Liver (tissue), 9 donors: Measurements from ENCODE around the gene DNAJC6. TPM values are rescaled to one million over a fixed set of nuclear protein-coding genes. Genes with fewer than 3 reads are reported as not detected.

Experiments used
- DNase-seq: peaks from one replicate; pipeline ENCODE4 v3.0.0-alpha.2; 2017; ENCODE audit warnings: low spot score
- H3K27ac ChIP-seq, 2 donors: one replicate each; pipeline ENCODE4 v1.7.0; 2013; ENCODE audit warnings: inconsistent platforms in 2 of 2, low read length in 2 of 2, control low read depth in 1 of 2, low read depth in 1 of 2, mild to moderate bottlenecking in 1 of 2
- H3K27me3 ChIP-seq, 4 donors: one replicate each; pipeline versions ENCODE4 v1.6.1 to v1.7.0; 2013; ENCODE audit warnings: low read length in 3 of 4, inconsistent platforms in 1 of 4, mild to moderate bottlenecking in 1 of 4, moderate library complexity in 1 of 4; ENCODE audit not compliant: control insufficient read depth in 4 of 4, insufficient read depth in 4 of 4
- H3K36me3 ChIP-seq, 4 donors: one replicate each; pipeline versions ENCODE4 v1.6.1 to v1.7.0; 2013; ENCODE audit warnings: low read length in 3 of 4, mild to moderate bottlenecking in 3 of 4, low read depth in 1 of 4, moderate library complexity in 1 of 4; ENCODE audit not compliant: control insufficient read depth in 4 of 4, insufficient read depth in 3 of 4
- H3K4me1 ChIP-seq, 4 donors: one replicate each; pipeline versions ENCODE4 v1.6.1 to v1.7.0; 2013; ENCODE audit warnings: low read length in 3 of 4, mild to moderate bottlenecking in 3 of 4, moderate library complexity in 1 of 4; ENCODE audit not compliant: control insufficient read depth in 4 of 4, insufficient read depth in 4 of 4
- H3K4me3 ChIP-seq, 3 donors: one replicate each; pipeline versions ENCODE4 v1.6.1 to v1.7.0; 2013; ENCODE audit warnings: low read length in 3 of 3, control low read depth in 1 of 3, low read depth in 1 of 3, mild to moderate bottlenecking in 1 of 3
- H3K9ac ChIP-seq, 2 donors: one replicate each; pipeline ENCODE4 v1.7.0; 2013; ENCODE audit warnings: low read length in 2 of 2, mild to moderate bottlenecking in 2 of 2, moderate library complexity in 2 of 2, control low read depth in 1 of 2, low read depth in 1 of 2
- H3K9me3 ChIP-seq, 4 donors: one replicate each; pipeline versions ENCODE4 v1.6.1 to v1.7.0; 2013; ENCODE audit warnings: low read length in 3 of 4; ENCODE audit not compliant: control insufficient read depth in 4 of 4
- EGR1 ChIP-seq, 2 donors: IDR thresholded peaks; 2 replicates each; pipeline ENCODE4 v1.6.1; 2016 to 2018; ENCODE audit warnings: antibody characterized with exemption in 2 of 2, low read depth in 2 of 2
- FOXA1 ChIP-seq: IDR thresholded peaks from 2 replicates; pipeline ENCODE4 v1.6.1; 2016; ENCODE audit warnings: antibody characterized with exemption
- GABPA ChIP-seq, 2 donors: IDR thresholded peaks in 1 of 2; conservative IDR thresholded peaks in 1 of 2; 2 replicates each; pipeline ENCODE4 v1.6.1; 2016; ENCODE audit warnings: antibody characterized with exemption in 2 of 2, mild to moderate bottlenecking in 1 of 2, moderate library complexity in 1 of 2
- HNF4A ChIP-seq, 2 donors: conservative IDR thresholded peaks; 2 replicates each; pipeline ENCODE4 v1.6.1; 2016; ENCODE audit warnings: antibody characterized with exemption in 2 of 2, mild to moderate bottlenecking in 2 of 2
- HNF4G ChIP-seq: IDR thresholded peaks from 2 replicates; pipeline ENCODE4 v1.6.1; 2016; ENCODE audit warnings: antibody characterized with exemption
- JUND ChIP-seq, 2 donors: IDR thresholded peaks; 2 replicates each; pipeline ENCODE4 v1.6.1; 2016; ENCODE audit warnings: antibody characterized with exemption in 2 of 2
- NR2F2 ChIP-seq: IDR thresholded peaks from 2 replicates; pipeline ENCODE4 v1.6.1; 2016; ENCODE audit warnings: antibody characterized with exemption
- RAD21 ChIP-seq, 2 donors: IDR thresholded peaks; 2 replicates each; pipeline ENCODE4 v1.6.1; 2016; ENCODE audit warnings: antibody characterized with exemption in 2 of 2, mild to moderate bottlenecking in 2 of 2
- RXRA ChIP-seq, 2 donors: IDR thresholded peaks; 2 replicates each; pipeline ENCODE4 v1.6.1; 2017 to 2018; ENCODE audit warnings: antibody characterized with exemption in 2 of 2, mild to moderate bottlenecking in 1 of 2
- YY1 ChIP-seq: IDR thresholded peaks from 2 replicates; pipeline ENCODE4 v1.6.1; 2016; ENCODE audit warnings: antibody characterized with exemption, mild to moderate bottlenecking
- WGBS: extraction: QIAGEN DNeasy Blood & Tissue Kit; methylation state at CpG from one replicate; pipeline ENCODE4 v1.1.7; 2013; 5-methylcytosine and 5-hydroxymethylcytosine counted together
- polyA plus RNA-seq, 2 donors: library from polyadenylated mRNA; stranded (reverse) in 1 of 2; unstranded in 1 of 2; fragments of 200-250 nt in 1 of 2; fragments of >200 nt in 1 of 2; fragmentation: Nextera tagmentation in 1 of 2; extraction: Ambion mirVana in 1 of 2; gene quantifications; one replicate each; pipeline versions ENCODE4 v1.2.1 to v1.2.3, GENCODE V29; 2013 to 2015
- total RNA-seq, 2 donors: library from RNA; depleted of rRNA; stranded (reverse); fragments of >200 nt; gene quantifications; one replicate each; pipeline ENCODE4 v1.2.3, GENCODE V29; 2014
- TF ChIP-seq, protein P1 (sequence below): fragments of 150-350 bp; IDR thresholded peaks from 2 replicates; pipeline ENCODE4 v1.5.1; 2017; ENCODE audit warnings: improper control_type of control experiment, low read depth, low read length; ENCODE audit not compliant: missing input control
- TF ChIP-seq, protein P2 (sequence below): IDR thresholded peaks from 2 replicates; pipeline ENCODE4 v1.6.1; 2016; ENCODE audit warnings: antibody characterized with exemption
- TF ChIP-seq, protein P3 (sequence below): IDR thresholded peaks from 2 replicates; pipeline ENCODE4 v1.6.1; 2016; ENCODE audit warnings: antibody characterized with exemption, mild to moderate bottlenecking
- TF ChIP-seq, protein P4 (sequence below): IDR thresholded peaks from 2 replicates; pipeline ENCODE4 v1.6.1; 2016; ENCODE audit warnings: antibody characterized with exemption
- TF ChIP-seq, protein P5 (sequence below): IDR thresholded peaks from 2 replicates; pipeline ENCODE4 v1.6.1; 2016; ENCODE audit warnings: antibody characterized with exemption
- donor health status: healthy.
- donor health status: healthy.
- donor health status: healthy.
- donor health status: healthy.
- donor health status: healthy.

DNAJC6 gene
- total and polyA plus RNA-seq, 4 donors, result 0.15 to 35.0 (median 0.30) TPM

DNA sequence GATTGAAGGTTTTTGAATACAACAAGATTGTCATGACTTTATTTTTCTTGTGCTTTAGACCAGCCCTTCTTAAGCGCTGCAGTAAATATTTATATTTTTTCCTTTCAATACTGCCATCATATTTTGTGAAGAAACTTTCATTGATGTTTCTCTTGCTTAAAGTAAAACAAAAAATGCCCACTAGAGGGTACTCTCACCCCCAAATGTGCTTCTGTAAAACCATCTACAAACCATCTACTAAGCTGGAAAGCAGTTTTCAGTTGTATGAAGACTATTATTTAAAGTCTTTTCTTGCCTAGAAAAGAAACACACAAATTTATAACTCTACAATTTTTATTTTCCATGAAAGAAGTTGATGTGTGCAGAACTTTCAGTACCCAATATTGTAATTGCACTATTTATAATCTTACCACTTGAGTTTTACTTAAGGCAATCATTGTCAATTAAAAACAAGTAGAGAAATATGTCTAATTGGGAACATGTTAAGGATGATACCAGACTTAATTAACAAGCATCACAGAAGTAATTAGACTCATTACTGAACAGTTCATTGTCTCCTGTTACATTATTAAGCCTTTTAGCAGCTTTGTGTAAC lies 121.9 kb downstream of the DNAJC6 start:
- no peaks in the 10 kb centered on the region for H3K27me3 ChIP-seq
- no peak overlapping the region for H3K4me3 ChIP-seq
- peaks cover 1 to 26% (median 17%) of the 10 kb centered on the region in 4 donors for H3K36me3 ChIP-seq
- H3K9ac ChIP-seq, result no peak overlapping the region
- DNase-seq, result no peak
- TF ChIP-seq, protein P1, sequence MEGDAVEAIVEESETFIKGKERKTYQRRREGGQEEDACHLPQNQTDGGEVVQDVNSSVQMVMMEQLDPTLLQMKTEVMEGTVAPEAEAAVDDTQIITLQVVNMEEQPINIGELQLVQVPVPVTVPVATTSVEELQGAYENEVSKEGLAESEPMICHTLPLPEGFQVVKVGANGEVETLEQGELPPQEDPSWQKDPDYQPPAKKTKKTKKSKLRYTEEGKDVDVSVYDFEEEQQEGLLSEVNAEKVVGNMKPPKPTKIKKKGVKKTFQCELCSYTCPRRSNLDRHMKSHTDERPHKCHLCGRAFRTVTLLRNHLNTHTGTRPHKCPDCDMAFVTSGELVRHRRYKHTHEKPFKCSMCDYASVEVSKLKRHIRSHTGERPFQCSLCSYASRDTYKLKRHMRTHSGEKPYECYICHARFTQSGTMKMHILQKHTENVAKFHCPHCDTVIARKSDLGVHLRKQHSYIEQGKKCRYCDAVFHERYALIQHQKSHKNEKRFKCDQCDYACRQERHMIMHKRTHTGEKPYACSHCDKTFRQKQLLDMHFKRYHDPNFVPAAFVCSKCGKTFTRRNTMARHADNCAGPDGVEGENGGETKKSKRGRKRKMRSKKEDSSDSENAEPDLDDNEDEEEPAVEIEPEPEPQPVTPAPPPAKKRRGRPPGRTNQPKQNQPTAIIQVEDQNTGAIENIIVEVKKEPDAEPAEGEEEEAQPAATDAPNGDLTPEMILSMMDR, result peak; percentile 61
- TF ChIP-seq GABPA (IDR thresholded peaks at IDR 0.05 in 1 of 2, conservative IDR thresholded peaks at IDR 0.05 in 1 of 2) (no peak), RAD21 (IDR thresholded peaks at IDR 0.05) (peak; percentile 88 to 92)
- TF ChIP-seq, protein P2, sequence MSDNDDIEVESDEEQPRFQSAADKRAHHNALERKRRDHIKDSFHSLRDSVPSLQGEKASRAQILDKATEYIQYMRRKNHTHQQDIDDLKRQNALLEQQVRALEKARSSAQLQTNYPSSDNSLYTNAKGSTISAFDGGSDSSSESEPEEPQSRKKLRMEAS, result no peak
- no peak overlapping the region for H3K27ac ChIP-seq
- H3K9me3 ChIP-seq, result no peaks in the 10 kb centered on the region
- 8% methylated on average over 1 of the region's 1 CpG for WGBS
- H3K4me1 ChIP-seq, result no peaks in the 10 kb centered on the region

DNA sequence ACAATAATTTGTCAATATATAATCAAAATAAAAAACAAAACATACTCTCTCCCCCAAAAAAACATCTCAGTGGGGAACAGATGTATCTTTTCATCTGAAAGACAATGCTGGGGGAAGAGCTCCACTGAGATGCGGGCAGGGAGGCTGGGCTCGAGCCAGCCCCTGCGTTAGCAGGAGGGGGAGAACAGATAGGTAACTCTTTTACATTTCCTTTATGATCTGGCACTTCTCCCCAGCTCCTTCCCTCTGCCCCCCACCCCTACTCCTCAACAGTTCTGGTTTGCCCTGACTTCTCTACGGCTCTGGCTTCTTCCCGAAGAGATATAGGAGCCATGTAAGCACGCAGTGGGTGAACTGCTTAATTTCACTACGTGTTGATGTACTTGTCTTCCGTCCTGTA lies 123.6 kb downstream of the DNAJC6 start:
- no peak overlapping the region for H3K27ac ChIP-seq
- no peak overlapping the region for H3K9ac ChIP-seq
- DNase-seq, result no peak
- H3K4me3 ChIP-seq, result no peak overlapping the region
- no peaks in the 10 kb centered on the region for H3K27me3 ChIP-seq
- no peaks in the 10 kb centered on the region for H3K4me1 ChIP-seq
- peaks cover 0 to 24% (median 12%) of the 10 kb centered on the region in 4 donors for H3K36me3 ChIP-seq
- WGBS, result 83% methylated on average over 8 of the region's 8 CpGs
- H3K9me3 ChIP-seq, result no peaks in the 10 kb centered on the region
- no peak for TF ChIP-seq HNF4G
- no peak for TF ChIP-seq HNF4A (conservative IDR thresholded peaks at IDR 0.05)
- TF ChIP-seq FOXA1, result no peak
- TF ChIP-seq, protein P3, sequence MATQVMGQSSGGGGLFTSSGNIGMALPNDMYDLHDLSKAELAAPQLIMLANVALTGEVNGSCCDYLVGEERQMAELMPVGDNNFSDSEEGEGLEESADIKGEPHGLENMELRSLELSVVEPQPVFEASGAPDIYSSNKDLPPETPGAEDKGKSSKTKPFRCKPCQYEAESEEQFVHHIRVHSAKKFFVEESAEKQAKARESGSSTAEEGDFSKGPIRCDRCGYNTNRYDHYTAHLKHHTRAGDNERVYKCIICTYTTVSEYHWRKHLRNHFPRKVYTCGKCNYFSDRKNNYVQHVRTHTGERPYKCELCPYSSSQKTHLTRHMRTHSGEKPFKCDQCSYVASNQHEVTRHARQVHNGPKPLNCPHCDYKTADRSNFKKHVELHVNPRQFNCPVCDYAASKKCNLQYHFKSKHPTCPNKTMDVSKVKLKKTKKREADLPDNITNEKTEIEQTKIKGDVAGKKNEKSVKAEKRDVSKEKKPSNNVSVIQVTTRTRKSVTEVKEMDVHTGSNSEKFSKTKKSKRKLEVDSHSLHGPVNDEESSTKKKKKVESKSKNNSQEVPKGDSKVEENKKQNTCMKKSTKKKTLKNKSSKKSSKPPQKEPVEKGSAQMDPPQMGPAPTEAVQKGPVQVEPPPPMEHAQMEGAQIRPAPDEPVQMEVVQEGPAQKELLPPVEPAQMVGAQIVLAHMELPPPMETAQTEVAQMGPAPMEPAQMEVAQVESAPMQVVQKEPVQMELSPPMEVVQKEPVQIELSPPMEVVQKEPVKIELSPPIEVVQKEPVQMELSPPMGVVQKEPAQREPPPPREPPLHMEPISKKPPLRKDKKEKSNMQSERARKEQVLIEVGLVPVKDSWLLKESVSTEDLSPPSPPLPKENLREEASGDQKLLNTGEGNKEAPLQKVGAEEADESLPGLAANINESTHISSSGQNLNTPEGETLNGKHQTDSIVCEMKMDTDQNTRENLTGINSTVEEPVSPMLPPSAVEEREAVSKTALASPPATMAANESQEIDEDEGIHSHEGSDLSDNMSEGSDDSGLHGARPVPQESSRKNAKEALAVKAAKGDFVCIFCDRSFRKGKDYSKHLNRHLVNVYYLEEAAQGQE, result no peak
- TF ChIP-seq RXRA (IDR thresholded peaks at IDR 0.05), result no peak
- TF ChIP-seq, protein P4, sequence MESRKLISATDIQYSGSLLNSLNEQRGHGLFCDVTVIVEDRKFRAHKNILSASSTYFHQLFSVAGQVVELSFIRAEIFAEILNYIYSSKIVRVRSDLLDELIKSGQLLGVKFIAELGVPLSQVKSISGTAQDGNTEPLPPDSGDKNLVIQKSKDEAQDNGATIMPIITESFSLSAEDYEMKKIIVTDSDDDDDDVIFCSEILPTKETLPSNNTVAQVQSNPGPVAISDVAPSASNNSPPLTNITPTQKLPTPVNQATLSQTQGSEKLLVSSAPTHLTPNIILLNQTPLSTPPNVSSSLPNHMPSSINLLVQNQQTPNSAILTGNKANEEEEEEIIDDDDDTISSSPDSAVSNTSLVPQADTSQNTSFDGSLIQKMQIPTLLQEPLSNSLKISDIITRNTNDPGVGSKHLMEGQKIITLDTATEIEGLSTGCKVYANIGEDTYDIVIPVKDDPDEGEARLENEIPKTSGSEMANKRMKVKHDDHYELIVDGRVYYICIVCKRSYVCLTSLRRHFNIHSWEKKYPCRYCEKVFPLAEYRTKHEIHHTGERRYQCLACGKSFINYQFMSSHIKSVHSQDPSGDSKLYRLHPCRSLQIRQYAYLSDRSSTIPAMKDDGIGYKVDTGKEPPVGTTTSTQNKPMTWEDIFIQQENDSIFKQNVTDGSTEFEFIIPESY, result no peak
- TF ChIP-seq EGR1 (IDR thresholded peaks at IDR 0.05; ENCODE audit: low read depth in 2 of 2), result no peak
- no peak for TF ChIP-seq NR2F2
- no peak for TF ChIP-seq GABPA (IDR thresholded peaks at IDR 0.05 in 1 of 2, conservative IDR thresholded peaks at IDR 0.05 in 1 of 2)
- no peak for TF ChIP-seq YY1
- TF ChIP-seq, protein P5, sequence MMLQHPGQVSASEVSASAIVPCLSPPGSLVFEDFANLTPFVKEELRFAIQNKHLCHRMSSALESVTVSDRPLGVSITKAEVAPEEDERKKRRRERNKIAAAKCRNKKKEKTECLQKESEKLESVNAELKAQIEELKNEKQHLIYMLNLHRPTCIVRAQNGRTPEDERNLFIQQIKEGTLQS, result no peak
- TF ChIP-seq JUND (IDR thresholded peaks at IDR 0.05), result no peak
- TF ChIP-seq RAD21 (IDR thresholded peaks at IDR 0.05), result no peak
- TF ChIP-seq, protein P2, result no peak
